Stimulated activated CD8-positive, alpha-beta memory T cell treated with anti-CD3 and anti-CD28 coated beads, Interleukin-12 subunit alpha, Interleukin-12 subunit beta, amount 100 ng/mL, for 24 hours (primary cell): ENCODE results near the gene PGAM5.
"Not testable (repeated sequence)": the region's sequence is repeated elsewhere in the genome, so short reads cannot be mapped to it uniquely, and the experiment has no call there.

ENCODE experiments used
- DNase-seq: peaks from one replicate; pipeline ENCODE4 v3.0.0-alpha.2; 2020; ENCODE audit errors: extremely low read depth

The PGAM5 gene

DNA sequence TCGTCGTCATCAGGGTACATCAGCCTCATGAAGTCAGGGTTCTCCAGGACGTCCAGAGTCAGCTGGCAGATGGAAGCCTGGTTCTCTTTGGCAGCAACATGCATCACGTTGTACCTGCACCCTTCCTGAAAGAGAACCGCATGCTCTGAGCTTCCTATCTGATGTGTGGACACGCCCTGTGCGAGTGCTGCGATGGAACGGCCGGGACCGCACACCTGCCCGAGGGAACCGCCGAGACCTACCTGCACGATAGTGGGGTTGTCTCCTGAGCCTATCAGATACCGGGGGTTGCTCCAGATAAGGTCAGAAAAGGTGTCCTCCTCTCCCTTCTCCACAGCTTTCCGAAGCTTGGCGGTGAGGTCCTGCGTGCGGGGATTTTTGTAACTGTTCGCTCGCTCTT is 37.3 kb downstream of the PGAM5 start:
- no peak for DNase-seq

DNA sequence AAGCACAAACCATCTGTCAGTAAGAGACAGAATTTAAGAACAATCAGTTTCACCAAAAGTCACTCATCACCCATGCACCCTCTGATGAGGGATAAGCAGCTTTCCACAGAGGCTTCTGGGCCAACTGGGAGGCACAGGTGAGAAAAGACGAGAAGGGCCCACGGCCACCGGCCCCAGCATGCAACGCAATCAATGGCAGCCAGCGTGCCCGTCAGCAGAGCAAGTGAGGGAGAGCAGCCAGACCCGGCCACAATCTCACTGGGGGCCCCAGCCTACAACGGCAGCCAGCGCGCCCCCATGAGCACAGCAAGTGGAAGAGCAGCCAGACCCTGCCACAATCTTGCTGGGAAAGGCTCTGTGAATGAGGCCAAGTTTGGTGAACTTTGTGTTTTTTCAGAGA is 37.7 kb downstream of the PGAM5 start:
- DNase-seq: no peak

DNA sequence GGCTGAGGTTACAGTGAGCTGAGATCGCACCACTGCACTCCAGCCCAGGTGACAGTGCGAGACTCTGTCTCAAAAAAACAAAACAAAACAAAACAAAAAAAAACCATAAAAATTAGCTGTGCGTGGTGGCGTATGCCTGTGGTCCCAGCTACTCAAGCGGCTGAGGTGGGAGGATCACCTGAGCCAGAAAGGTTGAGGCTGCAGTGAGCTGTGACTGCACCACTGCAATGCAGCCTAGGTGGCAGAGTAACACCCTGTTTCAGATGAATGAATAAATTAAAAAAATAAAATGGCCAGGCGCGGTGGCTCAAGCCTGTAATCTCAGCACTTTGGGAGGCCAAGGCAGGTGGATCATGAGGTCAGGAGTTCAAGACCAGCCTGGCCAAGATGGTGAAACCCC is 43.0 kb downstream of the PGAM5 start:
- not testable (repeated sequence) for DNase-seq

DNA sequence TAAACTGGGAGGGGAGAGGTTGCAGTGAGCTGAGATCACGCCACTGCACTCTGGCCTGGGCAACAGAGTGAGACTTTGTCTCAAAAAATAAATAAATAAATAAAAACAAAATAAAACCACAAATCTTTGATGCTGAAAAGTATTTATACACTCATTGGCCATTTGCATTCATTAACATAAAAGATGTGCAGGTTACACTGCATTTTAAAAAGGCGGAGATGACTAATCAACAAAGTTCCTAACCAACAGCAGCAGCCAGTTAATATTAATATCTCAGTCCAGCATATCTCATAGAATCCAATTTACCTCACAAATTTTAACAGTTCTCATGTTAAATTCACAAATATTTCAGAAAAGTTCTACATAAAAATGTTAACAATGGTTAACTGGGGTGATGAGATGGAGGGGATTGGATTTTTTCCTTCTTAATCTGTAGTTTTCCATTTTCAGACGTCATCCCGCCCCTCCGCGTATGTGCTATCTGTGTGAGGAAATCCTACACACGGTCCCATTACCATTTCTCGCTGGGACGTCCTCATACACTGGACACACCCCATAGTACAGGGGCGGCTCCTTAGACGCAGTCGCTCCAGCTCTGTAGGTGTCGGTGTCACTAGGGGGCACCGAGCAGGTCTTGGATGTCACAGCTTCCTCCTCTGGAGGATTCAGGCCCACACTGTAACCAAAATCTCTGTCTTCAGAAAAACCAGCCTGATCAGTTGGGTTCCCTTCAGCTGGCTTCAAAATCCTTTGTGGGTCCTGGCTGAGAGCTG is 43.7 kb downstream of the PGAM5 start:
- no peak for DNase-seq

DNA sequence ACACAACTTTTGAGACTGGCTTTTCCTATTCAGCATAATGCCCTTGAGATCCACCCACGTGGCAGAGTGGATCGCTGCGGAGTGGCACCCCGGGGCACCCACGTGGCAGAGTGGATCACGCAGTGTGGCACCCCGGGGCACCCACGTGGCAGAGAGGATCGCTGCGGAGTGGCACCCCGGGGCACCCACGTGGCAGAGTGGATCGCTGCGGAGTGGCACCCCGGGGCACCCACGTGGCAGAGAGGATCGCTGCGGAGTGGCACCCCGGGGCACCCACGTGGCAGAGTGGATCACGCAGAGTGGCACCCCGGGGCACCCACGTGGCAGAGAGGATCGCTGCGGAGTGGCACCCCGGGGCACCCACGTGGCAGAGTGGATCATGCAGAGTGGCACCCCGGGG is 48.2 kb downstream of the PGAM5 start:
- not testable (repeated sequence) for DNase-seq

DNA sequence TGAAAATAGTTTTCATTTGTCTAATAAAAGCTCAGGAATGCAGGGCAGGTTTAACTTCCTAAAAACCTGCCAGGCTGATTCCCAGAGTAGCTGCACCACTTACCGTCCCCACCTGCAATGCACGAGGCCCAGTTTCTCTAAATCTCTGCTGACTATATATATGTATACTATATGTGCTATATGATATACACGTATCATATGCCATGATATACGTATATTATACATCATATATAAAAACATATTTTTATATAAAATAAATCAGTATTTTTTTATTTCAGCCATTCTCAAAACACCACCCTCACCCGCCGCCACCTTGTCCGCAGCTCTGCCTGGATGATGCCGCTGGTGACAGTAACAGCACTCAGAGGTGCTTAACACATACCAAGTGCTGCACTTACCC is 48.7 kb downstream of the PGAM5 start:
- DNase-seq: no peak

DNA sequence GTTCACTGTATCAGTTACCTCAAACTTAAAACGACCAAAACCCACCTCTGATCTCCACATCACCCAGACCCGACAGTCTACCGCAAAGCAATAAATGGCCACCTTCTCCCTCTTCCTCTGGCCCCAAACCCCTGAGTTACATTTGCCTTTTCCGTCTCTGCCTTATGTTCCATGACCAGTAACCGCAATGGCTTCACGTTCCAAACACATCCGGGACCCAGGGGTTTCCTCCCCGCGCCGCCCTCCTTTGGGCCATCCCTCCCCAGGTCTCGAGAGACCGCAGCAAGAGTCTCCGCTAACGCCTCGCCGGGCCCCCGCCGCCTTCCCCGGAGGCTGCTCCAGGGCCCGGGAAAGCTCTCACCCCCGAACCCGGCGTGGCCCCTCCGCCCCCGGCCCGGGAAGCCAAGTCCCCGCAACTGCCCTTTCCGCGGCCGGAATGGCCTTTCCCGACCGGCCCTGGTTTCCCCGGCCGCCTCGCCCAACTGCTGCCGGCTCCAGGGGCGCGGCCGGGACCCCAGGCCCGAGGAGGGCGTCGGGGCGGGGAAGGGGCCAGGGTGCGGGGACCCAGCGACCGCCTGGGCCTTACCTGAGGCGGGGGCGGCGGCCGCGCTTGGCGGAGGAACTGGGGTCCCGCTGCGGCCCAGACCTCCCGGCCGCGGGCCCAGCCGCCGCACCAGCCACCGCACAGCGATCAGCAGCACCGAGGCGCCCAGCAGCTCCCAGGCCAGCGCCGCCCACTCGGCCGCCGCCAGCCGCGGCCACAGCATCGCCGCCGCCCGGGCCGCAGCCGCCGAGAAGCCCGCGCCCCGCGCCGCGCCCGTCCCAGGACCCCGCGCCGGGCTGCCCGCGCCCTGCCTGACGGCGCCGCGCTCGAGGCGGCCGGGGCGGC is 50.6 kb downstream of the PGAM5 start, which contains the start of gene ANKLE2:
Gene ANKLE2 (minus strand): TSS at position 801 of the 889 bp plus-strand sequence. CDS start 34 bp downstream, at position 767.
- DNase-seq: peak; percentile 31

DNA sequence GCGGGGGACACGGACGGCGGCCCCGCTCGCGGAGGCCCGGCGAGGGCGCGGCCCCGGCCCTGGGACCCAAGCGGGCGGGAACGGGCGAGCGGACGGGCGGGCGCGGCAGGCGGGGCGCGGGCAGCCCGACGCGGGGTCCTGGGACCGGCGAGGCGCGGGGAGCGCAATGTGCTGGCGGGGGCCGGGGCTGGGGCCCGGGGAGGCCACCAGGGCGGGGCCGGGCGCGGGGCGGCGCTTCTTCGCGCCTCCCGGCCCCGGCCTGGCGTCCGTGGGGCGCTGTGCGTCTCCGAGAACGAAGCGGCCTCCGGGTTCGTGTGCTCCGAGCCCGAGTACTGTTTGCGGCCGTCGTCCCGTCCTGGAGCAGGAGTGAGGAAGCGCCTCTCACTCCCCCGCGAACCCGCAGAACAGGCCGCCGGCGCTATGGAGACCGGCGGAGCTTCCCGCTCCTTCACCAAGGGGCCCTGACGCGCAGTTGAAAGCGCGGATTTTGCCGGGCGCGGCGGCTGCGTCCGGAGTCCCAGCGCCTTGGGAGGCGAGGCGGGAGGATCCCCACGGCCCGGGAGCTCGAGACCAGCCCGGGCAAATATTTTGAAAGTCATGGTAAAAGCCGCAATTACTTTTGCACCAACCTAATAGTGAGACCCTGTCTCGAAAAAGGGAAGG is 51.4 kb downstream of the PGAM5 start:
- peak; percentile 69 for DNase-seq

DNA sequence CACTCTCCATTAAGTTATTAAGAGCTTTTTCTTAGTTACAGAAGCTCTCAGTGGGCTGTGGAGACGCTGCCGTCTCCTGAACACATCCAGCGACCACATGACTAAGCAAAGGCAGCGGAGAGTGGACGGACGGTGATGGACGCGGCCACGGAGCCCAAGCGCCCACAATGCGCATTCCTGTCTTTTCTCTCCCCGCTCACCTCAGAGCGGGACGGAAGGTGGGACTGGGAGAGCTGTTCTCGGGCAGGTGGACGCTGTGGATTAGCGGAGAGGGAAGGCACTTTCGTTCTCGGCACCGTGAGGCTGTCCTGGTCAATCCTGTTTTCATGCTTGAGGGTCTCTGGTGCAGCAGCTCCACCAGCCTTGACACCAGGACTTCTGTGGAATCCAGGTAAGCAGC is 53.6 kb downstream of the PGAM5 start:
- no peak for DNase-seq

DNA sequence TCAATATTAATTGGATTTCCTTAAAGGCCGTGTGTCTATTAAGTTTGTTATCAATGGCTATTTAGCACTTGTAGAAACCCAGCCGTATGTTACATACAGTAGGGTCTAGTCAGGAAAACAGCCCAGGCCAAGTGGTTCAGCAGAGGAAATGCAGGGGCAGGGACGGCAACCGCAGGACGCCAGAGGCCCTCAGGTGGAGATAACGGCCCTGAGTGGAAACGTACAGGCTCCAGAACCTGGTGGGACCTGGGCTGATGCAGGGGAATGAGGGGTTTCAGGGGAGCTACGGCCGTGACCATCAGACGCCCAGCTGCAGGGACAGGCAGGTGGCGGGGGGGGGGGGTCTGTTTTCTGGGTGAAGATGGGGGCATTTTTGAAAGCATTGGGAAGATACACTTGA is 54.7 kb downstream of the PGAM5 start:
- no peak for DNase-seq

DNA sequence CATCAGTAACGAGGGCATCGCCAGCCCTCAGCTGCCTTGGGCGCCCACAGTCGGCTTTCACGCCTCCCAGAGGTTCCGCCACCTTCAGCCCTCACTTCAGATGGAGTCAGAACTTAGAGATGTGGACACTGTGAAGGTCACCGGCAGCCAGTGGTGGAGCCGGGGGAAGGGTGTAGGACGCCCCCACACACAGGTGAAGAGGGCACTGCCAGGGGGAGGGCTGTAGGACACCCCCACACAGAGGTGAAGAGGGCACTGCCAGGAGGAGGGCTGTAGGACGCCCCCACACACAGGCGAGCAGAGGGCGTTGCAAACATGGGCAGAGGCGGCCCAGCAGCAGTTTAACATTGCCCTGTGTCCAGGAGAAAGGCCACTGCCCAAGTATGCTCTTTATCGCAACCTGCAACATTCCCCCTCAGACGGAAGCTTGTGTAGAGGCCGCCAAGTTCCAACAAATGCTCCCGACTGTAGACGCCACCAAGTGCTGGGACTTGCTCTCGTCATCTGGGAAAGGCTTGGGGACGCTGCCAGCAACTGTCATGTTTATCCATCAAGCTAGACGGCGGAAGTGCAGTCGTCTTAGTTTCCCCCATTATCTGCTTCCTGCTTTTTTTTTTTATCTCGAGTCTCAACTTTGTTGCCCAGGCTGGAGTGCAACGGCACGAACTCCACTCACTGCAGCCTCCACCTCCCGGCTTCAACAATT is 55.9 kb downstream of the PGAM5 start:
- no peak for DNase-seq

DNA sequence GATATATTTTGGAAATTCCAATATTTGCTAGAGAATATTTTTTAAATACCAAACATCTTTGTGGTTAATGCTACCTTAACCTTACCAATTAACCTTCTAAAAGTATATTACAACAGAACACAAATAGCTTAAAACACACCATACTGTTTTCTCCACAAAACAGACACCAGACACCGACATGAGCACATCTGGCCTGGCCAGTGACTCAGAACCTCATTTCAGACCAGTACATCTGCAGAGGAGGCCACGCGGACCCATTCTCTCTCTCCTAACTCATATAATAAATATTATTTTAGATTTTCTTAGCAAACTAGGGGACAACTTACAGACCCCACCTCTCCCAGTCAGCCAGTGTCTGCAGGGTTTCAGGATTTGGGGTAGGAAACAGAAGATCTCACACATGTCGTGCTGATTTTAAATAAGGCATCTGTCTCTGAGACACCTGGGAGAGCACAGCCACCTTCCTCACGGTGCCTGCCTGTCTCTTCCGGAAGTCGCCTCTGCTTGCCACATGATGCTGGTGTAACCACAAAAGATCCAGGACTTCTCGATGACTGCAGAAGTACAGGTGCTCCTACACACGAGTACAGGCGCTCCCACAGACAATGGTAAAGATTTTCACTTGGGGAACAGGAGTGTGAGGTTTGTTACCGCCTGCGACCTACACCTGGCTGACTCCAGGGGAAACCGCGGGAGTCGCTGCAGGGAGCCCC is 60.6 kb downstream of the PGAM5 start:
- DNase-seq: no peak
